Hepatocyte (in vitro differentiated cells): ENCODE results near the gene HSPB2.

Source experiments
- EZH2 ChIP-seq: fragments of 200-600 bp; sonication (generic); IDR thresholded peaks from 2 replicates; pipeline ENCODE4 v1.6.1; 2016; ENCODE audit warnings: antibody characterized with exemption, mild to moderate bottlenecking, borderline replicate concordance
- EZH2phosphoT487 ChIP-seq: fragments of 200-600 bp; sonication (generic); IDR thresholded peaks from one replicate; pipeline ENCODE4 v1.6.1; 2018; ENCODE audit warnings: antibody characterized with exemption, mild to moderate bottlenecking, low read depth, moderate library complexity; ENCODE audit not compliant: unreplicated experiment, severe bottlenecking
- TF ChIP-seq, protein P1 (sequence below): fragments of 200-600 bp; sonication (generic); IDR thresholded peaks from 2 replicates; pipeline ENCODE4 v1.5.1; 2016; ENCODE audit warnings: antibody characterized with exemption, mild to moderate bottlenecking; ENCODE audit not compliant: poor library complexity

DNA sequence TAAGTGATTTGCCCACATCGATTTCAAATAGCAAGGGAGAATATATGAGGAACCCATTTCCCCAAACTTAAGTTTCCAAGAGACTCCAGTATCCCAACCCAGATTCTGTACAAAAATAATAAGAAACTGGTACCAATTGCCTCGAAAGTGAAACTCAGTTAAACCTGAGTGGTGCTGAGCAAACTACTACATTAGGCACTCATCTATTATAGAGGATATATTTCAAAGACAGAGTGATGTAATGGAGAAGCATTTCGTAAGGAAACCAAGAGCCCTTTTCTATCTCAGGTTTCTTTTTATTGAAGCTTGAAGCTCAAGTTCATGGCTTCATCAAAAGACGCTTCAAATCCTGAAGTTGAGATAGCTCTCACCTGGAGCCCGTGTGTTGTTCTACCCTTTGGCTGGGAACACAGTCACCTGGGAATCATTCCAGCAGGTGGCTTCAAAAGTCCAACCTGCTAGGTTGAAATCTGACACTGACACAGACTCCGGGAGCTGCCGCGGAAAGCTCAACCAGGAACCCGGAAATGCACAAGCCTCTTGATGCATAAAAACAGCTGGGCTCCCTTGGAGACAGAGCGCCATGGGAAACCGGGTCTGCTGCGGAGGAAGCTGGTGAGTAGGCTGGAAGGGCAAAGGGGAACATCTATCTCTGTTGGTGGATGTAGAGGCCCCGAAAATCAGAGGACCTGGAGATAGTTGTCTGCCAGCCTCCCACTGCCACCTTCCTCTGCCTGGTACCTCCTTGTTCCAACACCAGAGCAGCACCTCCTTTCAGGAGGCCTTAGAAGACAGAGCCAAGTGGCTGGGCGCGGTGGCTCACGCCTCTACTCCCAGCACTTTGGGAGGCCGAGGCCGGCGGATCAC is 6.1 kb downstream of the HSPB2 start, which contains the start of gene C11orf52:
- TF ChIP-seq EZH2 = no peak
- TF ChIP-seq EZH2phosphoT487 = no peak
- TF ChIP-seq, protein P1, sequence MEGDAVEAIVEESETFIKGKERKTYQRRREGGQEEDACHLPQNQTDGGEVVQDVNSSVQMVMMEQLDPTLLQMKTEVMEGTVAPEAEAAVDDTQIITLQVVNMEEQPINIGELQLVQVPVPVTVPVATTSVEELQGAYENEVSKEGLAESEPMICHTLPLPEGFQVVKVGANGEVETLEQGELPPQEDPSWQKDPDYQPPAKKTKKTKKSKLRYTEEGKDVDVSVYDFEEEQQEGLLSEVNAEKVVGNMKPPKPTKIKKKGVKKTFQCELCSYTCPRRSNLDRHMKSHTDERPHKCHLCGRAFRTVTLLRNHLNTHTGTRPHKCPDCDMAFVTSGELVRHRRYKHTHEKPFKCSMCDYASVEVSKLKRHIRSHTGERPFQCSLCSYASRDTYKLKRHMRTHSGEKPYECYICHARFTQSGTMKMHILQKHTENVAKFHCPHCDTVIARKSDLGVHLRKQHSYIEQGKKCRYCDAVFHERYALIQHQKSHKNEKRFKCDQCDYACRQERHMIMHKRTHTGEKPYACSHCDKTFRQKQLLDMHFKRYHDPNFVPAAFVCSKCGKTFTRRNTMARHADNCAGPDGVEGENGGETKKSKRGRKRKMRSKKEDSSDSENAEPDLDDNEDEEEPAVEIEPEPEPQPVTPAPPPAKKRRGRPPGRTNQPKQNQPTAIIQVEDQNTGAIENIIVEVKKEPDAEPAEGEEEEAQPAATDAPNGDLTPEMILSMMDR = no peak
